ENCODE results near the gene APBB2. TPM values are rescaled to one million over a fixed set of nuclear protein-coding genes. Genes with fewer than 3 reads are reported as not detected.

APBB2 gene
- total and polyA plus RNA-seq, 2 donors (not counting 1 experiment from before 2014, with no cell fraction given) = 4.4 to 15.8 TPM

DNA sequence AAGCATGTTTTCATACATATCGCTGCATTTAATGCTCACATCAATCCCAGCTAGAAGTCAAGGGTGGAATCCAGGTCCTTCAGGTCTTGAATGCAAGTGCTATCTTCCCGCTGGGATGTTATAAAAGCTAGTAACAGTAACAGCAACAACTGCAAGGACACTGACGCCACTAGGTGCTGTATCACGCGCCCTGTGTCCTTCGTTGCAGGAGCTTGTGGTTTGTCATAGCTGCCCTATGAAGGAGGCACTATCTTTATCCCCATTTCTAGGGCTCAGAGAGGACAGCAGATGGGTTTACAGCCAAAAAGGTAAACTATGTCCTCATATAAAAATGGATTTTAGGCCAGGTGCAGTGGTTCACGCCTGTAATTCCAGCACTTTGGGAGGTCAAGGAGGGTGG is 261.7 kb downstream of the APBB2 start:
- no peaks in the 10 kb centered on the region for H3K79me2 ChIP-seq (ENCODE audit: control insufficient read depth, insufficient read depth, low read length)
- DNase-seq (no peak), ATAC-seq (ENCODE audit: low read depth) (no peak)
- no peak overlapping the region for H3K4me2 ChIP-seq (replicated peaks; ENCODE audit: low read depth, low read length, poor library complexity, severe bottlenecking)
- H2AFZ ChIP-seq (ENCODE audit: insufficient read depth, low read depth, low read length, poor library complexity, severe bottlenecking) = no peak overlapping the region
- H3K4me1 ChIP-seq (ENCODE audit: control insufficient read depth in 2 of 2, insufficient read depth in 2 of 2, low read length in 2 of 2) = no peaks in the 10 kb centered on the region
- Mint-ChIP-seq H3K4me3 (no peak overlapping the region), H3K27me3 (no peaks in the 10 kb centered on the region), H3K9me3 (ENCODE audit: insufficient read depth) (no peaks in the 10 kb centered on the region), H3K4me1 (no peaks in the 10 kb centered on the region), H3K27ac (no peak overlapping the region)
- no peaks in the 10 kb centered on the region for H4K20me1 ChIP-seq (ENCODE audit: control insufficient read depth, insufficient read depth, low read length, poor library complexity, severe bottlenecking)
- ChIA-PET CTCF (interaction anchor here (0.7 kb wide), 1 partner anchor 16 kb away, joined by 3 read pairs; no protein-coding TSS in a partner anchor), POLR2A (no interaction called here)
- 100% methylated on average over 5 of the region's 7 CpGs for WGBS (ENCODE audit: insufficient coverage)
- no peak overlapping the region for H3K4me3 ChIP-seq (ENCODE audit: control extremely low read depth in 1 of 5, extremely low read depth in 1 of 5, insufficient read depth in 1 of 5, low read depth in 2 of 5, low read length in 4 of 5)
- H3K9me3 ChIP-seq (ENCODE audit: control extremely low read depth in 1 of 3, control insufficient read depth in 2 of 3, insufficient read depth in 1 of 3, low read length in 2 of 3) = no peaks in the 10 kb centered on the region
- intact Hi-C loops (cut with micrococcal nuclease) = no loop called here
- TF ChIP-seq, protein P1, sequence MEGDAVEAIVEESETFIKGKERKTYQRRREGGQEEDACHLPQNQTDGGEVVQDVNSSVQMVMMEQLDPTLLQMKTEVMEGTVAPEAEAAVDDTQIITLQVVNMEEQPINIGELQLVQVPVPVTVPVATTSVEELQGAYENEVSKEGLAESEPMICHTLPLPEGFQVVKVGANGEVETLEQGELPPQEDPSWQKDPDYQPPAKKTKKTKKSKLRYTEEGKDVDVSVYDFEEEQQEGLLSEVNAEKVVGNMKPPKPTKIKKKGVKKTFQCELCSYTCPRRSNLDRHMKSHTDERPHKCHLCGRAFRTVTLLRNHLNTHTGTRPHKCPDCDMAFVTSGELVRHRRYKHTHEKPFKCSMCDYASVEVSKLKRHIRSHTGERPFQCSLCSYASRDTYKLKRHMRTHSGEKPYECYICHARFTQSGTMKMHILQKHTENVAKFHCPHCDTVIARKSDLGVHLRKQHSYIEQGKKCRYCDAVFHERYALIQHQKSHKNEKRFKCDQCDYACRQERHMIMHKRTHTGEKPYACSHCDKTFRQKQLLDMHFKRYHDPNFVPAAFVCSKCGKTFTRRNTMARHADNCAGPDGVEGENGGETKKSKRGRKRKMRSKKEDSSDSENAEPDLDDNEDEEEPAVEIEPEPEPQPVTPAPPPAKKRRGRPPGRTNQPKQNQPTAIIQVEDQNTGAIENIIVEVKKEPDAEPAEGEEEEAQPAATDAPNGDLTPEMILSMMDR (IDR thresholded peaks at IDR 0.05) = no peak
- no peak for TF ChIP-seq EZH2 (IDR thresholded peaks at IDR 0.05; ENCODE audit: borderline replicate concordance, insufficient read depth, low read depth, low read length, poor library complexity, severe bottlenecking)
- H3K27me3 ChIP-seq (replicated peaks in 1 of 4; ENCODE audit: control extremely low read depth in 1 of 4, control insufficient read depth in 3 of 4, insufficient read depth in 4 of 4, low read length in 3 of 4) = no peaks in the 10 kb centered on the region
- no peak overlapping the region for H3K9ac ChIP-seq (ENCODE audit: low read length)
- H3K36me3 ChIP-seq (replicated peaks in 1 of 2; ENCODE audit: control extremely low read depth in 1 of 2, control insufficient read depth in 1 of 2, extremely low read depth in 1 of 2, insufficient read depth in 2 of 2, low read length in 1 of 2) = no peaks in the 10 kb centered on the region
- H3K27ac ChIP-seq (ENCODE audit: low read length in 2 of 2) = no peak overlapping the region

DNA sequence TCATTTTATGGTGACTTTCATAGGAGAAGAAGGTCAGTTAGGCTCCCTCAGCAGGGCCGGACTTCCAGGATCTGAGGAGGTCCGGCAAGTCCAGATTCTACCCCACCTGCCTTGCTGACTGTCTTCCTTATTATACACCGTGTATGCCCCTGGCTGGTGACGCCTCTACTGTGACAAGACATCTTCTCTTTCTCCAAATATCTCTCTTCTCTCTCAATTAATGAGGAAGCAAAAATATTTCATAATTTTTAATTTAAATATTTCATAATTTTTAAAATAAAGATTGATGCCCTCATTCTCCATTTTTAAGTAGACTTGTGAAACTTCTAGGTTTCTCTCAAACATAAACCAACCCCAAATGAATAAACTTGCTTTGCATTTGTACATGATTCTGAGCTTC is 262.1 kb downstream of the APBB2 start:
- 92% methylated on average over 2 of the region's 4 CpGs for WGBS (ENCODE audit: insufficient coverage)
- Mint-ChIP-seq H3K27ac (no peak overlapping the region), H3K9me3 (ENCODE audit: insufficient read depth) (no peaks in the 10 kb centered on the region), H3K4me1 (no peaks in the 10 kb centered on the region), H3K4me3 (no peak overlapping the region), H3K27me3 (no peaks in the 10 kb centered on the region)
- Histone ChIP-seq H3K79me2 (ENCODE audit: control insufficient read depth, insufficient read depth, low read length) (no peaks in the 10 kb centered on the region), H3K4me2 (replicated peaks; ENCODE audit: low read depth, low read length, poor library complexity, severe bottlenecking) (no peak overlapping the region), H2AFZ (ENCODE audit: insufficient read depth, low read depth, low read length, poor library complexity, severe bottlenecking) (no peak overlapping the region), H3K4me3 (ENCODE audit: control extremely low read depth in 1 of 5, extremely low read depth in 1 of 5, insufficient read depth in 1 of 5, low read depth in 2 of 5, low read length in 4 of 5) (no peak overlapping the region), H3K27ac (ENCODE audit: low read length in 2 of 2) (no peak overlapping the region), H3K9ac (ENCODE audit: low read length) (no peak overlapping the region), H3K9me3 (ENCODE audit: control extremely low read depth in 1 of 3, control insufficient read depth in 2 of 3, insufficient read depth in 1 of 3, low read length in 2 of 3) (no peaks in the 10 kb centered on the region), H3K27me3 (replicated peaks in 1 of 4; ENCODE audit: control extremely low read depth in 1 of 4, control insufficient read depth in 3 of 4, insufficient read depth in 4 of 4, low read length in 3 of 4) (no peaks in the 10 kb centered on the region), H3K4me1 (ENCODE audit: control insufficient read depth in 2 of 2, insufficient read depth in 2 of 2, low read length in 2 of 2) (no peaks in the 10 kb centered on the region), H3K36me3 (replicated peaks in 1 of 2; ENCODE audit: control extremely low read depth in 1 of 2, control insufficient read depth in 1 of 2, extremely low read depth in 1 of 2, insufficient read depth in 2 of 2, low read length in 1 of 2) (no peaks in the 10 kb centered on the region), H4K20me1 (ENCODE audit: control insufficient read depth, insufficient read depth, low read length, poor library complexity, severe bottlenecking) (no peaks in the 10 kb centered on the region)
- ATAC-seq (ENCODE audit: low read depth) (no peak), DNase-seq (no peak)
- ChIA-PET CTCF (interaction anchor here (0.7 kb wide), 1 partner anchor 17 kb away, joined by 3 read pairs; no protein-coding TSS in a partner anchor), POLR2A (no interaction called here)
- TF ChIP-seq EZH2 (IDR thresholded peaks at IDR 0.05; ENCODE audit: borderline replicate concordance, insufficient read depth, low read depth, low read length, poor library complexity, severe bottlenecking) = no peak
- TF ChIP-seq, protein P1 (IDR thresholded peaks at IDR 0.05) = no peak
- intact Hi-C loops (cut with micrococcal nuclease) = no loop called here
